ENCODE results near the gene AGBL4.

The AGBL4 gene

GRCh38 chr1:49694251-49694827, 329.4 kb downstream of the AGBL4 start:
- DNase-seq (ENCODE audit: low read depth), result no peak

DNA sequence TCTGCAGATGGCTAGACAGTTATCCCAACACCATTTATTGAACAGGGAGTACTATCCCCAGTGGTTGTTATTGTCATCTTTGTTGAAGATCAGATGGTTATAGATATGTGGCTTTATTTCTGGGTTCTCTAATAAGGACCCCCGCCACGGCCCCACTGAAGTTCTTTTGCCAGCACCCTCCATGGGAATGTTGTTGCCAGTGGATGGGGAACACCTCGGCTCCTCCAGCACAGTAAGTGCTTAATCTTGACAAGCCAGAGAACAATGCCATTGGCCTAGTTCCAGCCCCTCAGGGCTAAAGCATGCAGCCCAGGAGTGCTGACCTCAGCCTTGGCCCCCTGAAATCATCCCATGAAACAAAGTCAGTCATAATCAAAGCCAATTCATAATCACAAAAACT, 337.6 kb downstream of the AGBL4 start:
- DNase-seq (ENCODE audit: low read depth), result no peak

DNA sequence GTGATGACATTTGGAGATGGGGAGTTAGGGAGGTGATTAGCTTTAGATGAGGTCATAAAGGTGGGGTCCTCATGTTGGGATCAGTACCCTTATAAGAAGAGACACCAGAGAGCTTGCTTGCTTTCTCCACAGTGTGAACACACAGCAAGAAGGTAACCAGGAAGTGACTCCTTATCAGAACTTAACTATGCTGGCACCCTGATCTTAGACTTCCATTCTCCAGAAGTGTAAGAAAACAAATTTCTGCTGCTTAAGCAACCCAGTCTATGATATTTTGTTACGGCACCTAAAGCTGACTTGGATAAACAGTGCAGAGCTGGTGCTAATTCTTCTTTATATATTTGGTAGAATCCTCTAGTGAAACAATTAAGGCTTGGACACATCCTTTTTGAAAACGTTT, 346.0 kb downstream of the AGBL4 start:
- no peak for DNase-seq (ENCODE audit: low read depth)

DNA sequence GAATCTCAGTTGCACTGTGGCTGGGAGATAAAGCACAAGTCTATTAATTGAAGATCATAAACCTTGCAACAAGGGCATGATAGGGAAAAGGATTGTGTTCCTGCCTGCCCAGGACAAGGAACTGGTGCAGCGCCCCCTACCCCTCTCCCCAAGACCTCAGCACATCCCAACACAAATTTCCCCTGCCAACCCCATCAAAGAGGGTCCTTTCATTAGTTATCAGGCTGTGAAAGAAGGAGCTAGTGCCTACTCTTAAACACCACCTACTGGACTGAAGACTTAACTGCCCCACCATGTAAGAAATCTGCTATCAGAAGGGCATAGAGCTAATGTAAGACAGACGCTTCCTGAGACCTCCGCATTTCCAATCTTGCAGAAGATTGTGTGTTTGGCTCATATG, 372.6 kb downstream of the AGBL4 start:
- no peak for DNase-seq (ENCODE audit: low read depth)

- no peak for DNase-seq (ENCODE audit: low read depth)
These were observed 393.6 kb downstream of the AGBL4 start for GRCh38 chr1:49630156-49630555.

- DNase-seq (ENCODE audit: low read depth), result no peak
These were observed 396.0 kb downstream of the AGBL4 start for GRCh38 chr1:49627781-49628180.

DNA sequence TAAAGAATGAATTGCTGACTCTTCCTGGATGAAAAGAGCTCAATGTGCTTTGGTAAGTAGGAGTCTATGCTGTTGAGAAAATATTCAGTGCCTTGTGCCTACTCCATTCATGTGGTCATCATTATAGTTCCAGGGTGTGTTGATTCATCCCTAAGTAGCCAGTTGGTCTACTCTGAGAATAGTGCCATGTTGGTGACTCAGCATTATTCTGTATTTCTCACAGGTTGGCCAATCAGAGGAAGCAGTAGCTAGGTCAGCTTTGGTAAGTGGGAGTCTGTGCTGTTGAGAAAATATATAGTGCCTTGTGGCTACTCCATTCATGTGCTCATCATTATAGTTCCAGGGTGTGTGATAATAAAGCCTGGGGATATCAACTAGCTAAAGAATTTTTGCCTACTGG, 397.3 kb downstream of the AGBL4 start:
- no peak for DNase-seq (ENCODE audit: low read depth)

DNA sequence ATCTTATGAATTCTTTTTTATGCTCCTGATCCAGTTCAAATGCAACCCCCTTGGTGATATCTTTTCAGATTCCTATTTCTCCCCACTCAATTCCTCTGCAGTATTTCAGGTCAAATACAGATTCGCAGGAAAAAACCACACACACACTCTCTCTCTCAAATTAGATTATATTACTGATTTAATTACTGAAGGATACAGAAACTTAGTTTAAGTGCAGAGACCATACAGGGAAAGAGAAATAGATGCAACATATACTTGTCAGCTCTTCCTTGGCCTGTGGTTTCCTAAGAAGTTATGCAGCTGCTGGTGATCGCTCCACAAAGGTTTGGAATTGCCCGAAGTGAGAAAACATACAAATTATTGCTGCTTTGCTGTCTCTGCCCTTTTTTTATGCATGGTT, 400.9 kb downstream of the AGBL4 start:
- no peak for DNase-seq (ENCODE audit: low read depth)

GRCh38 chr1:49606082-49606481, 417.7 kb downstream of the AGBL4 start:
- DNase-seq (ENCODE audit: low read depth), result no peak

DNA sequence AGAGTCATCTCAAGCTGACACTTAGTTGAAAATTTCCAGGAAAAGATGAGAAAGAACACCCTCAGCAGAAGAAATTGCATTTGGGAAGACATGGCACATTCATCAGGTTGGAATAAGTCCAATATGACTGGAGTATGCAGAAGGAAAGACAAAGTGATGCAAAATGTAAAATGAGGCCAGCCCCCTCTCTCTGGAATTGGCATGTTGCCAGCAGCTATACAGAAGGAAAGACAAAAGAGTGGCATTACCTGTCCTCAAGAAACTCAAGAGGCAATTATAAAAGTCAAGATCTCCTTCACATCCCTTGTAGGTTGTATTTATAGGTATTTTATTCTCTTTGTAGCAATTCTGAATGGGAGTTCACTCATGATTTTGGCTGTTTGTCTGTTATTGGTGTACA, 426.3 kb downstream of the AGBL4 start:
- no peak for DNase-seq (ENCODE audit: low read depth)

GRCh38 chr1:49576327-49576901, 447.3 kb downstream of the AGBL4 start:
- DNase-seq (ENCODE audit: low read depth), result no peak

DNA sequence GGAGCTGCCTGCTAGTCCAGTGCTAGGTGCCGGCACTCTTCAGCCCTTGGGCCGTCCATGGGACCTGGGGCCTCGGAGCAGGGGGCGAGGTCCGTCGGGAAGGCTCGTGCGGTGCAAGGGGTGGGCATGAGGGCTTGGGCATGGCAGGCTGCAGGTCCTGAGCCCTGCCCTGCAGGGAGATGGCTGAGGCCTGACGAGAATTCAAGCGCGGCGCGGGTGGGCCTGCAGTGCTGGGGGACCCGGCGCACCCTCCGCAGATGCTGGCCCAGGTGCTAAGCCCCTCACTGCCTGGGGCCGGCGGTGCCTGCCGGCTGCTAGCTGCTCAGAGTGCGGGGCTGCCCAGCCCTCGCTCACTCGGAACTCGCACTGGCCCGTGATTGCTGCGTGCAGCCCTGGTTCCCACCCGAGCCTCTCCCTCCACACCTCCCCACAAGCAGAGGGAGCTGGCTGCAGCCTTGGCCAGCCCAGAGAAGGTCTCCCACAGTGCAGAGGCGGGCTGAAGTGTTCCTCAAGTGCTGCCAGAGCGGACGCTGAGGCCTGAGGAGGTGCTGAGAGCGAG, 467.0 kb downstream of the AGBL4 start:
- no peak for DNase-seq (ENCODE audit: low read depth)

DNA sequence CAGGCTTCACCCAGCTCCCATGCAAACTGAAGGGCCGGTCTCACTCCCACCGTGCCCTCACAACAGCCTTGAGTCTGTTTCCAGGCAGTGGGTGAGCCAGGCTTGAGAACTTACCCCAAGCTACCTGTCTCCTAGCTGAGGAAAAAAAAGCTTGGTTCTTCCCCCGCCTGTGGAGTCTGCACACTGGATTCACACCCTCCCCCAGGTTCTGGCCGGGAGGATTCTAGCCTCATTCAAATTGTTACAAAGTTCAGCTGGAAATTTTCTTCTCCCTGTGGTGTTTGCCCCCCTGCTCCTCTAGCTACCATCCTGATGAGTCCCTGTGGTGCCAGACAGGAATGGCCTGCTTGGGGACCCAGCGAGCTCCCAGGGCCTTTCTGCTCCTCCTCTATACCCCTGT, 471.7 kb downstream of the AGBL4 start:
- no peak for DNase-seq (ENCODE audit: low read depth)

- DNase-seq (ENCODE audit: low read depth), result no peak
These were observed 479.1 kb downstream of the AGBL4 start for GRCh38 chr1:49544615-49545014.

GRCh38 chr1:49541096-49541752, 482.5 kb downstream of the AGBL4 start:
- no peak for DNase-seq (ENCODE audit: low read depth)

DNA sequence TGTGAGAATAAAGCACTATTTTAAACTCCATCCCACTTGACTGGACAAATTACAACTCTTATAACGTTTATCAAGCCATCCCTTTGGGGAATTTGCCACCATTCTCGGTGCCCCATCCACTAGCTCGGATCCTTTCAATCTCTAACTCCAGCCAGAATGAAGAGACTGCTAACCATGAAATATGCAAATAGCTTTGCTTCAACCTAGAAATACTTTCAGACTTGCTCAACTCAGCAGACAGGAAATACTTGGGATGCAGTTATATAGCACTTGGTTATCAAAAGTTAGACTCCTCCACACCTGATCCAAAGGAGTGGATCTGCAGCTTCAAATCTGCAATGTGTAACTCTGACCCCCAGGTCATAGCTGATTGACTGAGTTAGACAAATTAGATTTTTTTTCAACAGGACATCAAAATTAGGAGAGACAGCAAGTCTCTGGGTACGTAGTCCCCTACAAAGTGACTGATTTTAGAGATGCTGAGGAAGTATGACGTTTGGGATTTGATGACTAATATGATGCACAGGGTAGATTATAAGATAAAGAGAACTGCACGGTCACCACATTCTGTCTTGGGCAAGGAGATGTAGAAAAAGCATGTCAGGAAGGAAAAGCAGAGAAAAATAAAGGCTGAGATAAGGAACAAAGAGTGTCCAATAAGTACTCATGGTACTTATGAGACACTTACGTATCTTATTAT, 496.0 kb downstream of the AGBL4 start:
- DNase-seq (ENCODE audit: low read depth), result no peak

DNA sequence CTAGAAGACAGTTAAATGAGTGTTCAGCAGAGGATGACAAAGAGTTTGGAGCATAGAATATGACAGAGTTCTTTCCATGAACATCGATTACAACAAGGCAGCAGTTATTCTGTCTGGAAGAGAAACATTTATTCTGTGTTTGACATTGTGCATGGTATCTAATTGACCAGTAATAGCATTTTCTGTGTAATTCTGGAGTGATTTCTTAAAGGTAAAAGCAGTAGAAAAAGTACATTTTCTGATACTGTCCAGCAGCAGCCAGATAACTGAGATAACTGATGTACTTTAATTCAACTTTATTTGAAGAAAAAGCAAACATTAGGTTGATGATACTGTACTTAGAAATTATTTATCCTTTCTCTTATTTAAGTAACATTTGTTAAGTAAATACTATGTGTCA, 497.1 kb downstream of the AGBL4 start:
- no peak for DNase-seq (ENCODE audit: low read depth)

DNA sequence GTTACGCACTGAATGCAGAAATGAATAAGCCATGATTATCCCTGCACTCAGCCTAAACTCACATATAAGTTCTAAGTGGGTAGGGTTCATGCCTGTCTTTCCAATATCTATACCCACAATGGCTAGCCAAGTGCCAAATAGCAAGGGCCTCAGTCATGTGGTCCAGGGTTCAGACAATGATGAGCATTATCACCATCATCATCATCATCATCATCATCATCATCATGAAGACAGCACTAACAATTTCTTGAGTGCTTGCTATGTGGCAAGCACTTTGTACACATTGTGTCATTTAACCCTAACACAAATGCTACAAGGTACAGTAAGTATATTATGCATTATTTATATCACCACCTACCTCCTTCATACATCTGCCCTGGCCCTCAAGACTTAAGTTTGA, 500.0 kb downstream of the AGBL4 start:
- no peak for DNase-seq (ENCODE audit: low read depth)

GRCh38 chr1:49466961-49467360, 556.8 kb downstream of the AGBL4 start:
- no peak for DNase-seq (ENCODE audit: low read depth)

DNA sequence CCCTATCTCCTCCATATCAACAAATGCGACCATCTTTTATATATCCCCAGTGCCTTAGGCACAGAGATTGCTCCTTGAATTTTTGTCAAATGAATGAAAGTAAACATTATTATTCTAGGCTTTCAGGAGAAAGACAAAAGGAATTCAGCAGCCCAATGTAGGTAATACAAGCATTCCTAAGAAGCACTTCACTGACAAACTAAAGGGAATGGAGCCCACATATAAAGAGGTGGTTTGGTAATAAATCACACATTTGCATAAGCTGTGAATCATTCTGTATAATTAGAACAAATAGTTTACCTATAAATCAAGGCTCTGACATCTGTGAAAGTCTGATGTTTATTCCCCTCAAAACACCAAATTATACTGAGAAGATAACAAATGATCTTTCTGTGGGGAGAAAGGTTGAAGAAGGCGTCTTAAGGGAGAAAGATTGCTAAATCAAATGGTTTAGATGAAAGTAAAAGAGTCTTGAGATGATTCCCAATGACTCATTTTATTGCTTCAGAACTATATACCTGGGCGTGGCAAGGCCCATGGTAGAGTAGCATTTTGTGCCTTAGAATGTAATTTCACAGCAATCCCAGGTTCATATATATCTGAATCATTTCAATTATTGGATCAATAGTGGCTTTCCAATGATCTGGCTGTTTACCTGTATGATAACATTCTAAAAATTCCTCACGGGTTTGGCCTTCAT, 558.1 kb downstream of the AGBL4 start:
- DNase-seq (ENCODE audit: low read depth), result no peak

GRCh38 chr1:49448200-49448599, 575.6 kb downstream of the AGBL4 start:
- no peak for DNase-seq (ENCODE audit: low read depth)

DNA sequence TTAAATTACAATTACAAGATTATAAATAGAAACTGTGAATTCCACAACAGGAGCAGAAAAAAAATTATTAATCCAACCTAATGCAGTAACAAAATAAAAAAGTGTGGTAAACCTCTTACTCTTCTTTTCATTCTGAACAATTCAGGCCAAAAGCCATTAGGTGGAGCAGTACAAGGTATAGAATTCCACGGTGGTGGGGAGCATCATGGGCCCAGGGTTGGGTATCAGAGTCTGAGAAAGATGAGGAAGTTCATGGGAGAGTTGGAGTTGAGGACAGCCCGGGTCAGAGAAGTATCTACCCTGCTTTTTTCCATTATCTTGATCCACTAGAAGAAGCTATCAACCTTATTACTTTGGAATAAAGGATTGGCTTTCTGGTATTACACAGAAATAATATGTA, 586.9 kb downstream of the AGBL4 start:
- DNase-seq (ENCODE audit: low read depth), result no peak
